NCI-H345 treated with DMSO at 0.1 percent for 48 hours (cell line): Measurements from ENCODE around the gene XRCC4.
A peak's percentile ranks its signal among the peaks of the same experiment; 100 is the strongest.
"Not testable (repeated sequence)": the region's sequence is repeated elsewhere in the genome, so short reads cannot be mapped to it uniquely, and the experiment has no call there.

Source experiments
- DNase-seq: peaks from one replicate; lab custom pipeline; 2025; ENCODE audit not compliant: unreplicated experiment; lab: John Stamatoyannopoulos, UW

The XRCC4 gene

DNA sequence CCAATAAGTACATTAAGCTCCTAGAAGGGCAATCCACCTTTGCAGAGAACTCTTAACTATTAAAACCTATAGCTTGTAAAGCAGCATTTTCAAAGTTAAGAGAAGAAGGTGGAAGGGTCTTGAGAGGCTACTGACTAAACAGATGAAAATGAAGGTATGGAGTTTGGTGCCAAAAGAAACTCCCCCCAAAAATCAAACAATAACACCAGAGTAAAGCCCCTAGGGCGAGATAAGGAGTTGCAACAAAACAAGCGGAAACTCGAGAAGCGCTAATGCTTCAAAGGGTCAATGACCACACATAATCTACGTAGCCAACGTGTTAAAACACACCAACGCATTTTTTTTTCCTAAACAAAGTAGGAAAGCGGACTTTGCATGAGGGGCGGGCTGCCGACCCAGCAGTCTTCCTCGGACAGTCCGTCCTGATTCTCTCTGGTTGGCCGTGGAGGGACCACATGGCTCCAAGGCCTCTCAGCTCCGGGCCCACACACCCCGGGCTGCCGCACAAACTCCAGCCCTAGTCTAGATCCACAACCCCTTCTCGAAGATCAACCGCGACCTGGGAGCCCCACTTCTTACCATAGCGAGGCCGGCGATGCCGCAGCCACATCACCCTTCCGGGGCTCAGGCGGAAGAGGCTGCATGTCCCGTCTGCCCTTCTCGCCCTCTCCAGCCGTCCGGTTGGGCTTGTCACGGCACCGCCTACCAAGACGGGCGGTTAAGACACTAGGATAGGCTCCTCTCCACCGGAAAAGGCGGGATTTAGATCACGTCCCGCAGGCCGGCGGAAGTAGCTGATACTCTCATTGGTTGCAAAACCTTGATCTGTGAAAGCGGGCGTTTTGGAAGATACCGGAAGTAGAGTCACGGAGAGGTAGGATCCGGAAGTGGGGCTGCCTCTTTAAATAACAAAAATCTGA, at the start of gene XRCC4, which contains the start of gene TMEM167A:
TSS of gene XRCC4 (plus strand) at position 806 of the 920 bp plus-strand sequence. CDS start 27,373 bp downstream, outside the sequence.
TSS of gene TMEM167A (minus strand) at position 653 of the 920 bp plus-strand sequence. CDS start at position 582, 71 bp downstream.
- DNase-seq, result peak; percentile 91

DNA sequence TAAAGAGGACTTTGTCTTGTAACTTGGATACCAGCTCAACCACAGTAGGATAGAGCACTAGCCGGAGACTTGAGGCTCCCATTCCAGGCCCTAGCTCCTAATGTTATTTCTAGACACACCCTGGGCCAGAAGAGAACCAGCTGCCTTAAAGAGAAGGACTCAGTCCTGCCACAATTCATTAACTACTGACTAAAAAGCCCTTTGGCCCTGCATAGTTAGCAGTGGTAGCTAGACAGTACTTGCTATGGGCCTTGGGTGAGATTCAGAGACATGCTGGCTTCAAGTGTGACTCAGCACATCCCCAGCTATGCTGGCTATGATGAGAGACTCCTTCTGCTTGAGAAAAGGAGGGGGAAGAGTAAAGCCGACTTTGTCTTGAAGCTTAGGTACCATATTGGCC, 47.4 kb upstream of the XRCC4 start:
- DNase-seq, result no peak

DNA sequence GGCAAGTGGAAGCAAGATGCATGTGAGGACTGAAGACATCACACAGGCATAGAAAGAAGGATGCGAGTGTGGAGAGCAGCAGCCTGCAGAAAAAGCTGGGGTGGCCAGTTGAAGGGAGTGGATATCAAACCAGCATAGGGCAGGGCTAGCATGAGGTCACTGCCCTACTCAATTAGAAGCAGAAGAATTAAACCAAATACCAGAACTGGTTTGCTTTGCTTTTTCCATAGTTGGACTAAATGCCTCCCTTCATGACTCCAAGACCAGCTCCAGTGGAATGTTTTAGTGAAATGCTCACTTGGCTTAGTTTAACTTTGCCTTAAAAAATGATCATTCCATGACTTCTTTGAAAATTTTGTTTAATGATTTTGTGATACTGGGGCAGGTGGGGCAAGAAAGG, 46.0 kb upstream of the XRCC4 start:
- no peak for DNase-seq

DNA sequence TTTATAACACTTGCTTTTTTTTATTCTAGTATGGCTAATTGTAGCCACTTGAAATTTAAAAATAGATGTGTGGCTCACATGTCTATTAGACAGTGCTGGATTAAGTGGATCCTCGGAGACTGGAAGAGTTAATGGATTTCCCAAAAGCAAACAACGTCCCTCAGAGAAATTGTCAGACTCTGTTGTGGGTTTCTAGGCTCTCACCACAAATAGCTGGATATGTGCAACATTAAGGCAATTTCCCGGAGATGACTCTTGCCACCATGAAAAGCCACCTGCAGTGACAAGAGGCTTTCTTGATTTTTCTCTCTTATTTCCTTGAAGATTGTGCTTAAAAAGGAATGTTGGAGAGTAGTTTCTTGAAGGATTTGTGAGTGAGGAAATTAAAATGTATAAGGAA, 43.3 kb upstream of the XRCC4 start:
- DNase-seq, result no peak

DNA sequence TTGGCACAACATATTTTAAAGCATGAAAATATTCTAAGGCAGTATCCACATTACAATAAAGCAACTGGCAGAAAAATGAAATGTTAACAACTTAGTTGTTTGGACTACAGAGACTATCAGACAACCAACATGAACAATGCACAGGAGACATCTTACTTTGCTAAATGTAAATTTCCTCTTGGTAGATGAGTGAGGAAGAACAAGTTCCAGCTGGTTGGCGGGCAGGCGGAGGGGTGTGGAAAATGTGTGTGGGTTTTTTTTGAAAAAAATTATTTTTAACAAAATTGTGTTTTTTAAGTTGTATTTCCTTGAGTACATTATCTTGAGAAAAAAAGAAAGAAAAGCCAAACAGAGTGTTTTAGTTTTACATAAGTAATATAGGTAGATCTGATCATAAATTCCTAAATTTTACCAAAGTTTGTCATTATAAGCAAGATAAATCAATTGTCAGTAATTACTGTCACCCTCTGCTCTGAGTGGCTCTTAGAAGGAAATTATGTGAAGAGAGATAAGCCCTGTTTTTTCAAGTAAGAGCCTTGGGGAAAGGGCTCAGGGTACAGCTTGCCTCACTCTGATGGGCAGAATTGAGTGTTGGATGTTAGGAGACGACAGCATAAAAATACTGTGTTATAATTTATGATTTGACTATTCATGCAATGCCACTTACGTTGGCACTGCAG, 42.7 kb upstream of the XRCC4 start:
- no peak for DNase-seq

DNA sequence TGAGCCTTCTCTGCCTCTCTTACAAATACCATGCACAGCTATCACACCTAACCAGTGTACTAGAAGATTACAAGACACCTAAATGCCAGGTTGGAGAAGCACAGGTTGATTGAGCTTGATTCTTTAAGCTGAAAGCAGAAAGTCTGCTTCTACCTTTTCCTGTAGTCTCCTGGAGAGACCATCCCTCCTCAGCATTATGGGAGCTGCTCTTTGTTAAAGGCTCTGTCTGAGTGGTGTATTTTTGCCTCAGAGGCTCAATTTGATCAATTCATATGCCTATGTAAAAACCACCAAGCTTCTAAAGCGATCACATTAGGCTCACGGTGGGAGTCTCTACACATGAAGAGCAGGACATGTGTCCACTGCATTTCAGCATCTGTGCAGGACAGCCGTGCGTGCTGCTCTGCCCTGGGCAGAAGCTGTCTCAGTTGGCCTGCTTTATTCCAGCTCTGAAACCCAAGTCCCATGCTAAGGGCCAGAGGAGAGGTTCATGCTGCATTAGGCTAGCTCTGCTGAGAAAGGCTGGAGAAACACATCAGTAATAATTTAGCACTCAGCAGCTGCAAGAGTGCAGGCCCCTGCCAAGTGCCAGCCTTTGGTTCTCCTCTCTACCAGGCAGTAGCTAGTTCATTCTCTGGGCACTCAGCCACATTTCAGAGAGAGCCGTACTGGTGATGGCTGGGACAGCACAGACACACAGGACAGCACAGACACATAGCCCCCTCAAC, 41.8 kb upstream of the XRCC4 start:
- DNase-seq, result no peak

DNA sequence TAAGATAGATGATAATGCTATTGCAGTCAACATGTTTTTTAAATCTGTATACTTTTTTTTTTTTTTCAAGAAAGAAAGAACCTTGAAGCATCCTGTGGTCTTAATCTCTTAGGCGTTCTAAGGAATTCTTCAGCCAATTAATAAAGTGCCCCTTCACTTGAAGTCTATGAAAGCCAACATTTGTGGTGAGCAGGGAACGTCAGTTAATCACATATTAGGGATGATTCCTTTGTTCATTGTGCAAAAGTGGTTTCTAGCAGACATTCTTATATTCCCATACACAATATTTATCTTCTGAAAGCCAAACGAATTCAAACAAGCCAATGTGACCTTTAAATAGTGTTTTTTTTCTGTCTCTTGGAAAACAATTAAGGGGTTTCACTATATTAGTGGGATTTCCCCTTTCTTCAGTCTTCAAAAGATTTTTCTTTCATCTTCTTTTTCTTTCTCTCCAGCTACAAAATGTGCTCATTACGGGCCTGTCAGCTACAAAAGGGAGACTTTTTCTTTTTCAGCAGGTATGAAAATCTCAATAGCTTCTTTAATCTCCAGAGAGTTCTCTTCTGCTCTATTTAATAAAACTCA, 40.3 kb upstream of the XRCC4 start:
- no peak for DNase-seq

DNA sequence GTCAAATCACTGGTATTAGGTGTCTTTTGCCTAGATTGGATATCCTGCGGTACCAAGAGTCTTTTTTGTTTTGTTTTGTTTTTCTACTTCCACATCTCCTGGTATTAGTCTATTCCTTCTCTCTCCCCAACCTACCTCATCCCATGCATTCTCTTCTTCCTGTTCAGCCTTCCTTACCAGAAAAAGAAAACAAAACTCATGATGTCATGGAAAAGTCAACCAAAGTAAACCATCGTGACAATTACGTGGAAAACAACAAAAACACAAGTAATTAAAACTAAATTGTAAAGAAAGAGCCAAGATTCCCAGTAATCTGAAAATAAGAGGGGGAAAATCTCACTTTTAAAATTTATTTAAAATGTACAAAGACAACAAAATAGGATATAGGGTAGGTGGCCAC, 38.4 kb upstream of the XRCC4 start:
- DNase-seq, result no peak

DNA sequence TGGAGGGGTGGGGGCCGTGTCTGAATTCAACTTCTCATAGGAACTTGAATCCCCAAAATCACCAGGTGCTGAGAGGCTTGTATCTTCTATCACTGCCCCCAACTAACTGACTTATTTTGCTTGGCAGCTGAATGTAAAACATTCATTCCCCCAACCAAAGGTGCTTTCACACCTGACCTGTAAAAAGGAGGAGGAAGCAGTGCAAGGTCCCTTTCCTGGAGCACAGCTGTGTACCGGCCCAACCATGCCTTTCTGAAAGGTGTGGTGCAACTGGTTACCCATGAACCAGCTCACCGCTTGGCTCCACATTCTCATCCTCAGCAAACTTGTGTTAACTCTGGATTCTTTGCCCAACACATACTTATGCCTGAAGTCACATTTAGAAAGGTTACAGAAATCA, 34.8 kb upstream of the XRCC4 start:
- no peak for DNase-seq

DNA sequence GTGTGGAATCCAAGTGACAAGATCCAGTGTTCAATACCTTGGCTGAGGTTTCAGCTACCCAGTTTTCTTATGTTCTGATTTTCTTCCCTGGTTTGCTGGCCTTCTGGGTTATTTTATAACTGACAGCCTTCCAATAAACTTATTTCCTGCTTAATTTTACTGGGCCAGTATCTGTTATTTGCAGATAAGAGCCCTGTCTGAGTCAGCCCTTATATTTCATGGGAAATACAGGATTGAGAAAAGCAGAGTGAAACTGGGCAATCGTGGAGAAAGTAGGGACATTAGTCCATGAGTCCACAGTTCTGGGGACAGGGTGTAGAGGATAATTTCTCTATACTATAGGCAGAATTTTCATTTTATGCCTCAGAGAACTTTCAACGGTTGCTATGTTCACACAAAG, 32.4 kb upstream of the XRCC4 start:
- no peak for DNase-seq

DNA sequence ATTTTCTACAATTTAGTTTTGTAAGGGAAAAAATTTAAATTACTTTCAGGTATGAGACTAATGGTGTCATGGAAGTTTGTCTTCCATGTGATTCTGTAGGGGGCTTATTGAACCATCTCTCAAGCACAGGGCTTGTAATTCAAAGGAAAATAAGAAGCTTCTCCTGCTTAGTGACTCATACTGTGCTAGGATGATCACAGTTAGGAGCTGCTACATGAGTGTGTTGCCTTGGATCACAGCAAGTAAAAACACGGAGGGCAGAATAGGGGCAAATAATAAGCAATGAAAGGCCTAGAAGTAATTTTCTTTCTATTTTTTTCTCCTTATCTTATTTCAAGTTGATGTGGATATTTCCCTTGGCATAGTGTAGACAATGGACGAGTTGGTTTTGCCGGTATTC, 29.1 kb upstream of the XRCC4 start:
- no peak for DNase-seq

DNA sequence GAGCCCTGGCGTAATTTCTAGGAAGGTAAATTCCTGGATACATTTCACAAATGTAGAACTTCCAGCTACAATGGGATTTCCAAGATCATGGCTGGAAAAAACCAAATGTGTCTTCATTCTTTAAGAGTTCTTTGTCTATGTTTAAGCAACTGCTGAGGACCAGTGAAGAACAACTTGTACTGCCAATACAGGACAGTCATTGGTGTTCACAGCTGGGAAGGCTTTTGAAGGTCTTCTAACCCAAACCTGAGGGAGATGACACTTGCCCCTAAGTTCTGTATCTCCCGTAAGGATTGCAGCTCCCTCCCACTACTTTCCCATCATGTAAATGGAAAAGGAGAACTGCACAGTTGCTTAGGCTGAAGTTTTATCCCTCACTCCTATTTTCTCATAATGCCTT, 28.5 kb upstream of the XRCC4 start:
- no peak for DNase-seq

DNA sequence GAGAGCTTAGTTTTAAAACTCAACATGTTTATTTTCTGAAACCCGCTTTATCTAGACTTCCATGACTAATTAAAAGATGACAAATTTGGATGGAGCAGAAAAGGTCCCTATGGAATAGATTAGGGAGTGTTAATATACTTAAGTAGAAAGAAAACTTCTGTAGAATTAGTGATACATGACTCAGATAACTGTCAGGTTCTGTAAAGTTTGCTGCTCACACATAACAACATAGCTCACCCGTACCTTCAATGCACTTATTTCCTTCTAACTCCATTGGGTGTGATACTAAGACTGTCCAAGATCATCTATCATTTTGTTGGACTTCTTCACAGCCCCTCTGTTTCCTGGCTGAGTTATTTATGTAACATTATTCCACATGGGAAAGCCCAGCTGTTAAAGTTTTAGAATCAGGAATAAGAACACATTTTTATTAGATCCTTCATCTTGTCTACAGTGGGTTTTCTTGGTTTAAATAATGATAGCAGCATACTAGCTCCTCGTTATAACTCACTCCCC, 27.9 kb upstream of the XRCC4 start:
- no peak for DNase-seq

DNA sequence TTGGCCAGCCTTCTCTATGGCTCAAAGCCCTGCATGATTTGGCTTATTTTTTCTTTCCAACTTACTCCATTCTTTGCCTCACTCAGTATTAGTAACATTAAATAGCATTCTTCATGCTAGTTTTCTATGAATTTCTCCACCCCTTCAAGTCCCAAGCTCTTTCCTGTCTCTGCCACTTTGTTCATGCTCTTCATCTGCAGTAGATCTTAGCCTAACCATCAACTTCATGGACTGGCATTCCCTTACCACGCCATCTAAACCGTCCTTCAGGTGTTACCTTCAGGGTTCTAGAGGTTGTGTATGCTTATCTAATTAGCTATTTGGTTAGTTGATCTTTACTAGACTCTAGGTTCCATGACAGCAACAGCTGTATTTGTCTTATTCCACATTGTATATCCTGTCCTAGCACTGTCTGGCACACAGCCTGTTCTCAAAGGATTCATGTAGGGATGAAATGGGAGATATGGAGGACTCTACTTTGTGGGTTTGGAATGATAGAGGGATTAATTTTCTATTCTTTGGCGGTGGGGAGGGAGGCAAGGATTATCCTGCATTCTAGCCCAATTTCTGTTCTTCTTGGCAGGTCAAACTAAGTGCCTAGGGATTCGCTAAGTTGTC, 26.5 kb upstream of the XRCC4 start:
- no peak for DNase-seq

DNA sequence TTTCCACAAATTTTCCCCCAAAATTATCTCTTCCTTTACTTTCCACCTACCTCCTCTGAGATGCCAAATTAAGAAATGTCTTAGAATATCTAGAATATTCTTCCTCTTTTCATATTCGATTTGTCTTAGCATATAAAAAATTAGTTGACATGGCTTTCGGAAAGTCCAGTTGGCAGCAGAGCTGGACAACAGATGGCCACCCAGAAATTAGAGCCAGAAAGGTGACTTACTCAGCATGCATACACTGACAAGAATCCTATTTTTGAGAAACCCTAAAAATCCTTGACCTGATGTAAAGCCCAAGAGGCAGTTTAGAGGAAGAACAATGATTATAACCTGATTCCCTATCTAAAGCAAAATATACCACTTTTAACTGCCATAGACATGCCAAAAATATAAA, 22.2 kb upstream of the XRCC4 start:
- DNase-seq, result no peak

DNA sequence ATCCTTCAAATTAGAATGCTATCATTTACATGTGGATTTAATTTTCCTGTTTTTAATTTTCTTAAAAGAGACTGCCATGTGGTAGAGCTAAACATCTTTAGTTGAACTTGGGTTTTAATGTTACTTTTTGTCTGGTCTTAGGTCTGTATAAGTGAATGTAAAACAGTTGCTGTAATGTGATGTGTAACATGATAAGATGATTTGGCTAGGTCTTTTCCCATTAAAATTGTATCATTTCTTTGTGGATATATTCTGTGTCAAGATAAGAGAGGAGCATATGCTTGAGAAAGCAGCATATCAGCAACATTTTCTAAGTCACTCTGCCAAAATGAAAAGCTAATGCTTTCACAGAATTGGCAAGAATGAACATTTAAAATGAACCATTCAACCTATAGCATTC, 18.6 kb upstream of the XRCC4 start:
- DNase-seq, result no peak

DNA sequence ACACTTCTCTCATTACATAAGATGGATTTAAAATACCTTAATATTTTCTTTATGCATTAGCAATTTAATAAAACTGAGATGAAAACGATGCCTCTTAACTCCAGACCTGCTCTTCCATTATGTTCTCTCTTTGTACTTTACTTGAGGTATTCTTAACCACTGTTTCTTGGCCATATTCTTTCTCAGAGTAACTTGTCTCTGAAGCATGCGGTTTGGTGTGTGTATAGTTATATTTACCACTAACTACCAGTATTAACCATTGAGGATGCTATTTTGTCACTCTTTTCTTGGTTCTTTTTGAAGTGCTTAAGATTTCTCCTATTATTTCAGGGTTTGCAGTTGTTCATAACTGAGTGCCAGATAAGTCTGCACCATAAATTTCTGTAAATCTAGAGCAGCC, 18.0 kb upstream of the XRCC4 start:
- DNase-seq, result no peak

DNA sequence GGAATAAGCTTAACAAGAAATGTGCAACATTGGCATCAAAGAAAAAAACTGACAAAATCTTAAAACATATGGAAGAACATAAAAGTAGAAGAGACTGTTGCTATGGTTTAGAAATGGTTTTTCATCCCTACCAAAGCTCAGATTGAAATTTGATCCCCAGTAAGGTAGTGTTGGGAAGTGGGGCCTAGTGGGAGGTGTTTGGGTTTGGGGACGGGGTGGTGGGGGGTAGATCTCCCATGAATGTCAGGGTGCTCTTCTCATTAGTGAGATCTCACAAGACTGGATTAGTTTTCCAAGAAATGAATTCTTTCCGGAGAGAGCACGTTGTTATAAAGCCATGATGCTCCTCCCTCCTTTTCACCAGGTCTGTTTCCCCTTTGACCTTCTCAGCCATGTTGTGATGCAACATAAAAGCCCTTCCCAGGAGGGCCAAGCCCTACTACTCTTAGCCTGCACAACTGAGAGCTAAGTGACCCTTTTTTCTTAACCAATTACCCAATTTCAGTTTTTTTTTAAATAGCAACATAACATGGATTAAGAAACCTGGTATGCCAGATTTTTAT, 10.7 kb upstream of the XRCC4 start:
- DNase-seq, result no peak

DNA sequence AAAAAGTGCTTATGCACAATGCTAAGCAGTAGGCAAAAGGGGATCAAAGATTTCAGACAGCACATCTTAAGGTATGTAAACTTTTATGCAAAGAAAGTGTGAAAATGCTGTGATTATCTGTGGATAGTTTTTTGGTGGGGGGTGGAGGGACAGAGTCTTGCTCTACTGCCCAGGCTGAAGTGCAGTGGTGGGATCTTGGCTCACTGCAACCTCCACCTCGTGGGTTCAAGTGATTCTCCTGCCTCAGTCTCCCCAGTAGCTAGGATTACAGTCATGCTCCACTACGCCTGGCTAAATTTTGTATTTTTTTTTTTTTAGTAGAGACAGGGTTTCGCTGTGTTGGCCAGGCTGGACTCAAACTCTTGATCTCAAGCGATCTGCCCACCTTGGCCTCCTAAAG, 10.0 kb upstream of the XRCC4 start:
- not testable (repeated sequence) for DNase-seq

DNA sequence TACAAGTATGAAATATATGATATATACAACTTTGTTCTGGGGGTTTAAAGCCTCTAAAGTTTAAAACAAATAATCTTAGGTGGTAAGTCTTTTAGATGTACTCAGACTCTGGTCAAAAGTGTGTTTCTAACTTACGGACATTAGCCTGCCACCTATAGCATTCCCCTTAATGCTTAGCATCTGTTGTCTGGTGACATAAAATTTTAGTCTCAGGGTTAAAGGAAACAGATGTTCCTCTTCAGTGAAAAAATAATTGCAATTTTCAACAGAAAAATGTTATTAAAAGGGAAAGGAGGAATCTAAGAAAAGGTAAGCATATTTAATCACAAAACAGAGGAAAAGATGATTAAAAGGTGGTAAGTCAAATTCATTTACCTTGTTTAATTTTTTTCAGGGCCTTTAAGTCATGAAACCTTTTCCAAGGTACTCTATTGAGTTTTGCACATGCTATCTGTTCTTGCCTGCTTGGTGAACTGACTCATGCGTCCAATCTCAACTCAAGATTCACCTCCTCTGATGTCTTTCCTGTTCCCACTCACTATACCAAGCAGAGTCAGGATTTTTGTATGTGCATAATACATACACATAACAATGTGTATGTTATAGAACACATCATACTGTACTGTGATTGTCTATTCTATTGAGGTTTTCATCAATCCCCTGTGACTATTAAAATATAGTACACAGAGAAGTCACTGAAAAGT, 8.1 kb upstream of the XRCC4 start:
- DNase-seq, result no peak
